Measurements from ENCODE around the gene FOXL3.
"Not testable (repeated sequence)": the region's sequence is repeated elsewhere in the genome, so short reads cannot be mapped to it uniquely, and the experiment has no call there.

The FOXL3 gene

DNA sequence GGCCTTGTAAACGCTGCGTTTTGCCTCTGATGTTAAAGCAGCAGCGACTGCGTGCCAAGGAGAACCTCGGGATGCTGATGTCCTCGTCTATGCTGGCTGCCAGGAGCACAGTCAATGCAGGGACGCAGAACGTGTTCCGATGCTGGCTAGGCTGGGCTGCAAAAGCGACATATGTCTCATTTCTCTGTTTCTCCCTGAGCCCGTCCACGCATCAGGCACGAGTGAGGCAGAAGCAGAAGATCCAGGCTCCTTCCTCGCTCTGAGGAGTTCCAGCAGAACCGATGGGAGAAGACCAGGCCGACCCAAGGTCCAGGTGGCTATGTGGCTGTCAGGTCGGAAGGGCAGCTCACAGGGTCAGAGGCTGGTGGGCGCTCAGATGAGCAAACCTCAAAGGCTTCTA is 3.7 kb upstream of the FOXL3 start:
- in situ Hi-C loops (cut with MboI; ENCODE audit: low sequenced_read_pairs), result no loop called here

DNA sequence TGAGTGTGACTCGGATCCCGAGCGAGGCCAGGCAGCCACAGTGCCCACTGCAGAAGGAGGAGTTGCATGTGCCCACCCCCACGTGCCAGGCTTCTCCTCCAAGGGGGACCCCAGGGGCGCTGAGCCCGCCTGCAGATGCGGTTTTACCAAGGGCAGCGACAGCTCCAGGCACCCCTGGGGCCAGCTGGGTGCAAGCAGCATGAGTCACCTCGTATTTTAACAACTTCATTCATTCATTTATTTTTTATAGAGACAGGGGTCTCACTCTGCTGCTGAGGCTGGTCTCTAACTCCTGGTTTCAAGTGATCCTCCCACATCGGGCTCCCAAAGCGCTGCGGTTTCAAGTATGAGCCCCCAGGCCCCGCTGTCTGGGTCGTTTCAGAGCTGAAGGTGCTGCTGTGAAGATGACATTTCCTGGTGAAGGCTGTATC is 1.3 kb upstream of the FOXL3 start:
- in situ Hi-C loops (cut with MboI; ENCODE audit: low sequenced_read_pairs), result no loop called here

DNA sequence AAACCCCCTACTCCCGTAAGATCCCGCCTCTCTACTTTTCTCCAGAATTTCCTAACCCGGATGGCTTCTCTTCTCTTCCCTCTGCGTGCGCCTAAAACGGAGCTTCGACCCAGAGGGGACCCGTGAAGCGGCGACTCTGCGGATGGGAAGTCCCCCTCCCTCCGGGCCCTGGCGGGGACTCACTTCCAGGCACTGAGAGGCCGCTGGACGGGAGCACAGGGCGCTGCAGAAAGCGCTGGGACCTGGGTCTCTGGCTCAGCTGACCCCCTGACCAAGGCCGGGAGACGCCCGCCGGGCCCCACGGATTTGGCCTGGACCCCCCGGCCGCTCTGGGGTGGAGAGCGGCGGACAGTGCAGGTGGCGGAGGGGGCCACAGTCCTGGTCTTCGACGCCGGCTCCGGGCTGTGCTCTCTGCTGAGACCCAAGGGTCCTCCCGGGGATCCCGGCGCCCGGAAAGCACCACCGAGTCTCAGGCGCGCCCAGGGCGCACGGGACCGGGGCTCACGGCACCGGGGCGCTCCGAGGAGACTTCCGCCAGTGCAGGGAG is 688 bp upstream of the FOXL3 start:
- in situ Hi-C loops (cut with MboI; ENCODE audit: low sequenced_read_pairs), result no loop called here

DNA sequence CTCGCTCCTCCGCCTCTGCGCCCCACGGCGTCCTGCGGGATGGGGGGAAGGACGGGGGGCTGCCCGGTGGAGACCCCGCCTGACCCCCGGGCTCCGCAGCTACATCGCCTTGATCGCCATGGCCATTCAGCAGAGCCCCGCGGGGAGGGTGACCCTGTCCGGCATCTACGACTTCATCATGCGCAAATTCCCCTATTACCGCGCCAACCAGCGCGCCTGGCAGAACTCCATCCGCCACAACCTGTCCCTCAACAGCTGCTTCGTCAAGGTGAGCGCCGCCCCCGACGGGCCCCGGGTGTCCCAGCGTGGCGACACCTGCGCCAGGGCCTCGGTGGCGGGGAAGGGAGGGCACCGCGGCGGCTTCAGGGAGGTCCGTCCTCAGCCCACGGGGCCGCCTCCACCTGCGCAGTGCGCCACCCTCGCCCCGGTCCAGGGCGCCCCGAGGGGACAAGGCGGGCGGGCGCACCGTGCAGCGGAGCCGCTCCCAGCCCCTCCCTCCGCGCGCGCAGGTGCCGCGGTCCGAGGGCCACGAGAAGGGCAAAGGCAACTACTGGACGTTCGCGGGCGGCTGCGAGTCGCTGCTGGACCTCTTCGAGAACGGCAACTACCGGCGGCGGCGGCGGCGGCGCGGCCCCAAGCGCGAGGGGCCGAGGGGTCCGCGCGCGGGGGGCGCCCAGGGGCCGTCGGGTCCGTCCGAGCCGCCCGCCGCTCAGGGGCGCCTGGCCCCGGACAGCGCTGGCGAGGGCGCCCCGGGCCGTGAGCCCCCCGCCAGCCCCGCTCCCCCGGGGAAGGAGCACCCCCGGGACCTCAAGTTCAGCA is 793 bp downstream of the FOXL3 start:
- in situ Hi-C loops (cut with MboI; ENCODE audit: low sequenced_read_pairs), result no loop called here

DNA sequence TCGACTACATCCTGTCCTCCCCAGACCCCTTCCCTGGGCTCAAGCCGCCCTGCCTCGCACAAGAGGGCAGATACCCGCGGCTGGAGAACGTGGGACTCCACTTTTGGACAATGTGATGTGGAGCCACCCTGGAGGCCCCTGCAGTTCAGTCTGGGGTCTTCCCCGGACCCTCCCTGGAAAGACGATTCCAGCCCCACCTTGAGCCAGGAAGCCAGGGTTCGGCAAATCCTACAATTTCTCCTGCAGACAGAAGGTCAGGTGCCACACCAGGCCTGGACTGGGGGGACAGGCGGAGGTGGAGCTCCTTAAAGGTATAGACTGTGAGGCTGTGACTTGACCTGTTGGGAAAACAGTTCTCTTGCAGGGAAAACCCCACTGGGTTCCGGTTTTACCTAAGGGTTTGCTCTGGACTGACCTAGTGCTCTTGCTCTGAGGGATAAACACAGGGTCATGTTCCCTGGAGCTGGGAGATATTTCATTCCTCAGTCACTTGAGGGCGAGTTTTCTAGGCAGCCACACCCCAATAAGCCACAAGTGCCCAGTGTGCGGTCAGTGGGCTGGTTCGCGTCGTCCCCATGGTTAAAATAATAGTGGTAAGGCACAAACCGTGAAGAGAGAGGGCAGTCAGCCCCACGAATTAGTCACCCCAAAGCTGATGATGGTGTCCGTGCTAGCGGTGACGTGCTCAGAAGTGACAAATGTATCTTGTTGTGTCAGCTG is 1.6 kb downstream of the FOXL3 start:
- in situ Hi-C loops (cut with MboI; ENCODE audit: low sequenced_read_pairs), result no loop called here

DNA sequence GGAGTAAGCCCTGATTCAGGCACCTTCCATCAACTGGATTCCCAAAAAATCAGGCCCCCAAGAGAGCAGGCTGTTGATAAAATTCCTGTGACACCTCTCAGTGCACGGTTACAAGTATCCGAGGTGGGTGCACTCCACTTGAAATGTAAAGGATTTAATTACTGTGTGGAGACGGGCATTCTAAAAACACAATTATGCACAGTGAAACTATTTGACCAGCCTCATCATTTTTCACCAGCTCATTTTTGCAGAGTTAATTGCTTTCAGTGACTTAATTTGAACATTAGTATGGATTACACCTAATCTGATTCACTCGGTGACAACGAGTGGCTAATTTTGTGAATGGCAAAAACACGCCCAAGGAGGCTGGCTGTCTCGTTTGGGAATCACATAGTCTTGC is 2.3 kb downstream of the FOXL3 start:
- in situ Hi-C loops (cut with MboI; ENCODE audit: low sequenced_read_pairs), result no loop called here

DNA sequence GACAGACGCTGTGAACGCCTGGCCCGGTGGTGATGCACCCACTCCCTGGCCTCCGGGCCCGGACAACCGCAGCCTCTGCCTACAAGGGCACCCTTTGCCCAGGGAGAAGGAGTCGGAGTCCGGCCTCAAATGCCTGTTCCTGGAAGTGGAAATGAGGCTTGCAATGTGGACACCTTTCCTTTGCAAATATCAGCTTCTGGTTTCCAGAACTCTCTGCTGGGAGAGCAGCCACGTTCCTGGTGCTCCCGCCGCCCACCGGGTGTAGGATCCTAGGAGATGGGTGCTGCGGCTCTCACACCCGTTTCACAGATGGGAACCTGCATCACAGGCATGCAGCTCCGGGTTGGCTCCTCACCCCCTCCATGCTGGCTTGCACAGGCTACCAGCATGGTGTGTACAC is 2.9 kb downstream of the FOXL3 start:
- in situ Hi-C loops (cut with MboI; ENCODE audit: low sequenced_read_pairs), result no loop called here

DNA sequence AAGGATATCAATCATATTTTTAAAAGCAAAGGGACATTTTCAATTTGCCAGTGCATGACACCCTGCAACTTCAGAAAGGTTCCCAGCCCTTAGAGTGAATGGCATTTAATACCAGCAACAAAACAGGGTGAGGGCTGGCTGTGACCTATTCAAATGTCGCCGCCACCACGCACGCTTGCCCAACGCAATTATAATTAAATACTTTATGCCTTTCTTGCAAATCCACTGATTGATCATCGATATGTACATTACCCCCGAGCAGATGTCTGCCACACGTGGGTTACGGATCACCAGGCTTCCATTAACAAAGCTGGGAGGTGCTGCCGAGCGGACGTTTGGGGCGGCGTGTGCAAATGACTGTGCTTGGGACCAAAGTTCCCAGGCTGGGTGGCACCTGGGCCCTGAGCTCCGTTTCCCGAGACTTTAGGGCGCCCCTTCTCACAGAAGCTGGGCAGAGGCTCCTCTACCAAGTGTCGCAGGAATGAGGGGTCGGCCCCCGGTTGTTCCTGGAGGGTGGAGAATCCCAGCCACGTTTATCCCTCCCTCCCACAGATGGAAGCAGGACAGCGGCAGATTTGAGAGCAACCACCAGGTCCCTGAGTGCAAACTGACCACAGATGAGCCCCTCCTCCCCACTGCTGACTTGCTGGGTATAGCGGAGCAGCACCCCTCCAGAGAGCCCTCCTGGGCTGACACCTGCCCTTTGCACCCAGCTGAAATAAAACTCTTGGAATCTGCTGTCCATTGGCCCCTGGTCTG is 3.9 kb downstream of the FOXL3 start:
- in situ Hi-C loops (cut with MboI; ENCODE audit: low sequenced_read_pairs), result no loop called here

DNA sequence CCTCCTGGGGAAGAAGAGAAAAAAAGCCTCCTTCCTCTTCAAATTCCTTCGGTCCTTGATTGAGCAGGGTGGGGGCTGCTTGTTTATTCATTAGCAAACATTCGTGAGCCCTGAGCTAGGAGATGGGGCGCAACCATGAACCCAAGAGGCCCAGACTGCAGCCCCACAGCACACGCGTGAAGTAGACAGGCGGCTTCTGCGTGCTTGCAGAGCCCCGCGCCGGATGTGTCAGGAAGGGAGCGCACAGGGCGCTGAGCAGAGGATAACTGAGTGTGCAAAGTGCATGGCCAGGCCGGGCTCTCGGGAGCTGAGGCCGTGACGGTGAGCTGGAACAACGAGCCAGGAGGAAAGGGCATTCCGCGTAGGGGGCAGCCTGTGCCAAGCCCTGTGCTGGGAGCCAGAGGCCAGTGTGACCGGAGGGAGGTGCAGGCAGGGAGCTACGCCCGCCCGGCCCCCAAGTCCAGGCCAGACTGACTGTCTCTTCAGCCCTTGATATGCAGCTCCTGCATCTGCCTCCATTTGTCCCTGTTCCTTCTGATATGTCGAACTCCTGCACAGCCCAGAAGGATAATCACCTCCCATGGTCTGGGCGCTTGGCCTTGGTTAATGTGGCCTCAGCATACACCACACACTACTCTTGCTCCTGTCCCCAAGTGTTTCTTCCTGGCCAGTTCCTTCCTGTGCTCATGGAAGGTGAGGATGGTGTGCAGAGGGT is 4.6 kb downstream of the FOXL3 start:
- in situ Hi-C loops (cut with MboI; ENCODE audit: low sequenced_read_pairs), result no loop called here

DNA sequence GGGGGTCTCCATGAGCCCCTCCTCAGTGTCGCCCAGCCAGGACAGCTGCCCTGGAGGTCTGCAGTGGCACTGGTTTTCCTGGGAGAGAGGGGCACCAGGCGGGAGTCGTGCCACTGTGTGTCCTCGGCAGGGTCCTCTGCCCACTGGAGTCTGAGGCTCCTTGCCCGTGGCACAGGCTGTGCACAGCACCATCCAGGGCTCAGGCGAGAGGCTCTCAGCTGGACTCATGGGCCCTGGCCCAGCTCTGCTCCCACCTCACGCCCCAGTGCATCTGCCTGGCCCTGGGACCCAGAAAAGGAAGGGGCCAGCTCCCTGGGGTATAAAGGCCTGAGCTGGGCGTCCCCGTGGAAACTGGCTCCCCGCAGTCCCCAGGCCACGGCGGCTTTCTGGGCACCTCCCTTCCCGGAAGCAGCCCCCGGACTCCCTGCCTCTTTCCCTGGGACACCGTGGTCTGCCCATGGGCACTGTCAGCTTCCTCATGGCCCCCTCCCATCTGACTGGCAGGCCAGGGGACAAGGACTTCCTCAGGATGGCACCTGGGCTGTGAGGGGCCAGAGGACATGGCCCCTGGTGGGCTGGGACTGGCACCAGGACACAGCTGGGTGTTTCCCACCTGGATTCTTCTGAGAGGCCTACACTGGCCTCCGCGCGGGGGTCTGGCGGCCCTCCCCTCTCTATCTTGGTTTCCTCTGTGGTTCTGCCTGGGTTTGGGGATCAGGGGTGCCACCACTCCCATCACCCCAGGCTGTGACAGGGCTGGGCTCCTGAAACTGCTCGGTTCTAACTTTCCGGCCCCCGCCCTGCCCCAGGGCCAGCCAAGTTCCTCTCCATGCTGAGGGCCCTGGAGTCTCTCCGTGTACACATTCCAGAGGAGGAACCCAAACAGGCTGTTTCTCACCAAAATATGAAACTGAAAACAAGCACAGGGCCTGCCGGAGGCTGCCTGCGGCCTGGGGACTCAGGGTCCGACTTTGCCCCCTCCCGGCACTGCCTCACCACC is 5.5 kb downstream of the FOXL3 start:
- in situ Hi-C loops (cut with MboI; ENCODE audit: low sequenced_read_pairs), result no loop called here

DNA sequence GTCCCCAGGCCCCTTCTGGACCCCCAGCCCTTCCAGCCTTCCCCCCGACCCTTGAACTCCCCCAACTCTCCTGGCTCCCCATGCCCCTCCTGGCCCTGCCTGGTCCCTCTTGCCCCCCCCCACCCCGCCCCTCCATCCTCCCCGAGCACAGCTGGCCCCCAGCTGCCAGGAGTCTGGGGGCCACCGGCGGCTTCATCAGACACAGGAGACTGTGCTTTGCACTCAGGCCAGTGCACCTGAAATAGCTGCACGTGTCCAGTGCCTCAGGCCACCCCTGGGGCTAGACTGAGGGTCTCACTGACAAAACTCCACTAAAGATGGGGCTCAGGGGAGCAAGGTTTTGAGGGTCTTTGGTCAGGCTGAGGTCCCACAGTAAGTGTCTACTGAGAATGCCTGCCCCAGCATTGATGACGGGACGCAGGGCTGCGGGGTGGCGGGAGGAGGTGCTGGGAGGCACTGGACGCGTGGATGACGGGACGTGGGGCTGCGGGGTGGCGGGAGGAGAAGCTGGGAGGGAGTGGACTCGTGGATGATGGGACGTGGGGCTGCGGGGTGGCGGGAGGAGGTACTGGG is 6.5 kb downstream of the FOXL3 start:
- in situ Hi-C loops (cut with MboI; ENCODE audit: low sequenced_read_pairs), result no loop called here

DNA sequence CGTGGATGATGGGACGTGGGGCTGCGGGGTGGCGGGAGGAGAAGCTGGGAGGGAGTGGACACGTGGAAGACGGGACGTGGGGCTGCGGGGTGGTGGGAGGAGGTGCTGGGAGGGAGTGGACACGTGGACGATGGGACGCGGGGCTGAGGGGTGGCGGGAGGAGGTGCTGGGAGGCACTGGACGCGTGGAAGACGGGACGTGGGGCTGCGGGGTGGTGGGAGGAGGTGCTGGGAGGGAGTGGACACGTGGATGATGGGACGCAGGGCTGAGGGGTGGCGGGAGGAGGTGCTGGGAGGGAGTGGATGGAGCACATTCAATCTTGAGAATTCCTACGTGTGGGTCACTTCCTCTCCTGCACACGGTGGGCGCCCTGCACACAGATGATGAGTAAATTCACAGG is 7.2 kb downstream of the FOXL3 start:
- in situ Hi-C loops (cut with MboI; ENCODE audit: low sequenced_read_pairs), result not testable (repeated sequence)

DNA sequence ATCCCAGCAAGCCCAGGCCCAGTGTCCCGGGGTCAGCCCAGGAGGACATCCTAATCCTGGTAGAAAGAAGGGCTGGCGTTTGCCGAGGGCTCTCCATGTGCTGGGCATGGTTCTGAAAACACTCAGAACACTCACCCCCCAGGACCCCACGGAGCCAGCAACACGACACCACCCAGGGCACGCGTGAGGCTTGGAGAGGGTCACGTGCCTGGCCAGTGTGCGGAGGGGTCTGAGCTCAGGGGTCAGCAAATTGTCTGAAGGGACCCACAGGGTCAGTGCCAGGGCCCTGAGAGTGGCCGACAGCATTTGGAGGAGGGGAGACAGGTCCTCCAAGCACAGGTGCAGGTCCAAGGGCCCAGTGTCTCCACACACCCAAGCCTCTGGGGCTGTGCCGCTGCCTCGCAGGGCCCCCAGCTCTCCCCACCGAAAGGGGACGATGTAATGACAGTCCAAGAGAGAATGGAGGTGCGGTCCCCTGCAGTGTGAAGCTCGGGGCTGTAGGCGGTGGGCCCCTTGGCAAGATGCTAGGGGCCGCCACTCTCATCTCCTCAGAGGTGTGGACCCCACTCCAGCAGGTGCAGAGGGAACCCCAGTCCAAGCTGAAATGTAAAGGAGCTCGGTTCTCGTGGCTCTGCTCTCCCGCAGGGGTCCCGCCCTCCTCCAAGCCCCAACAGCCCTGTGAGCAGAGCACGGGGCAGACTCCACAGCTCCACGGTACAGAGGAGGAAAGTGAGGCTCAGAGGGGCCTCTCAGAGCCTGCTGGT is 7.8 kb downstream of the FOXL3 start:
- in situ Hi-C loops (cut with MboI; ENCODE audit: low sequenced_read_pairs), result no loop called here

DNA sequence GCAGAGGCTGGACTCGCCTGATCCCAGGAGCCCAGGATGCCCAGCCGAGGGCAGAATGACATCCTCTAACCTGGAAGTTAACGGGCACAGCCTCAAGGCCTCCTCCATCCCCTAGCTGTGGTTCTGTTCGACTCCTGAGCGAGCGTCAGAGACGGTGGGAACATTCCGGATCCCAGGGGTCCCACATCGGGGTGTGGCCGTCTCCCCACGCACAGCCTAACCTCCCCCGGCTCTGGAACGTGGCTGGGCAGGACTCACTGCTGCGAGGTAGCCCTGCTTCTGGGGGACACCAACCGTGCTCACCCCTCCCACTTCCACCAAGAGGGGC is 8.4 kb downstream of the FOXL3 start:
- in situ Hi-C loops (cut with MboI; ENCODE audit: low sequenced_read_pairs), result no loop called here

DNA sequence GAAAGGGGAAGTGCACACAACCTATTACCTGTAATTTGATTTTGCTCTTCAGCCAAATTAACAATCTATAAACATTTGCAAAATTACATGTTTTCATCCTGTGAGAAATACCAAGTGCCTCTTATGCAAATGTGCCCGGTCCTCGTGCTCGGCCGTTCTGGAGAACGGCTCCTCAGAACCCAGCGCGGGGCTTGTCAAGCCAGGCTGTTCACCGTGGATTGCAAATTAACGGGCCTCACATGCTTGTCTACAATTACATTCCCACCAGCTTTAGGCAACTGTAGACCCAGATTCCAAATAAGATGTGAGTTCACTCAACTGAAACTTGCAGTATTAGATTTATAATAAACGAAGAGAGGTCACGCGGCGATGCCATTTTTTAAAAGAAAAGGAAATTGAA is 8.8 kb downstream of the FOXL3 start:
- in situ Hi-C loops (cut with MboI; ENCODE audit: low sequenced_read_pairs), result no loop called here

DNA sequence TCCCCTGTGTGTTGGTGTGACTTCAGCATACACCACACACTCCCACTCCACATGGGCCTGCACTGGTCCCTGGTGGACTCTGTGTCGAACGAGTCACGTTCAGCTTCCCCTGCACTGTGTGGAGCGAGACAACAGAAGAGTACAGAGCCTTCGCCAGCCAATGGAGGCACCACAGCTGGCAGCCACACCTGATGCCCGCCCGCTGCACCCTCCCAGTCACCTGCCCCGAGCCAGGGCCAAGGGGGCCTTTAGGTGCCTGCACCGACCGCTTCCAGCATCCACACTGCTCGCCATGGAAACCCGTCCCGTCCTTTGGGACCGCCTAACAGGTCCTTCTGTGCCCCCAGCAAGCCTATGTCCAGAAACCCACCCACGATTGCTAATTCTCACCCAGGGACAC is 9.2 kb downstream of the FOXL3 start:
- in situ Hi-C loops (cut with MboI; ENCODE audit: low sequenced_read_pairs), result no loop called here

DNA sequence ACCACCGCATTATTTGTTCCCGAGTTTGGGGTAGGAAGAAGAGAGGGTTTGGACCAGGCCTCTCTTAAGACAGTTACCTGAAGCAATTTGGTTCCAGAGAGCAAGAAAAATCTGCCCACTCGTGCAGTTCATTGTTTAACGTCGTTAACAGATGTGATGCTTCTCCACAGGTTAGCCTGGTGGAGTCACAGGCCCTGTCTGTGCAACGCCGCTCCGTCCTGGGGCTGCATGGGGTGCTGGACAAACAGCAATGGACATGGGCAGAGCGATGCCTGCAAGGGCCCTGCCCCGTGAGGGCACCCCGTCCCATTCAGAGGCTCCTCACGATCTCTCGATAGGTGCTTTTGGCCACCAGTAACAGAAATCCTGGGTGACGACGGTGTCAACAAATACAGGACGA is 9.7 kb downstream of the FOXL3 start:
- in situ Hi-C loops (cut with MboI; ENCODE audit: low sequenced_read_pairs), result no loop called here

DNA sequence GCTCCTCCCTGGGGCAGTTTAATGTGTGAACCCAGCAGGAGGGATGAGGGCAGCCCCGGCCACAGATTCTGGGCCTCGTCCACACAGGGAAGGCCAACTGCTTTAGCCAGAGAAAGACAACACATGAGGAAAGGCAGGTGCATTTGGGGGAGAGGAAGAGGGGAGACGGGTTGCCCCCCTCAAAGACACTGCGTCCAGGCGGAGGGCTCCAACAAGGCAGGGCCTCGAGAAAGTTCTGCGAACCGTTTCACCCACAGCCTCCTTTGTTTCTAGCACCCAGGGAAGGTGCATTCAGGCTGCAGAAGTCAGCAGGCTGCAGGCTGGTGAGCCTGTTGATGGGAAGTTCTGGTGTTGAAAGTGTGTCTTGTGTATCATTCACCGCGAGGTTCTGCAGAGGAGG is 10.1 kb downstream of the FOXL3 start:
- in situ Hi-C loops (cut with MboI; ENCODE audit: low sequenced_read_pairs), result no loop called here

Measured in hTERT RPE-1 (cell line).